Lung (tissue), 12 donors: Measurements from ENCODE around the gene RGPD3. TPM values are rescaled to one million over a fixed set of nuclear protein-coding genes. Genes with fewer than 3 reads are reported as not detected.
"Not testable (repeated sequence)": the region's sequence is repeated elsewhere in the genome, so short reads cannot be mapped to it uniquely, and the experiment has no call there.

Source experiments
- ATAC-seq: fragments of 200-7000 bp; cut with Tn5 transposase; one replicate; pipeline ENCODE4 v1.9.1; 2020; ENCODE audit warnings: moderate number of reproducible peaks; ENCODE audit not compliant: insufficient read depth, low FRiP score
- DNase-seq, 3 donors: peaks; one replicate each; pipeline ENCODE4 v3.0.0-alpha.2; 2013 to 2017
- H3K27ac ChIP-seq, 2 donors: one replicate each; pipeline ENCODE4 v1.5.1; 2013; ENCODE audit warnings: mild to moderate bottlenecking in 2 of 2, moderate library complexity in 2 of 2, control low read depth in 1 of 2, inconsistent platforms in 1 of 2, low read depth in 1 of 2, low read length in 1 of 2
- H3K27me3 ChIP-seq, 3 donors: one replicate each; pipeline ENCODE4 v1.5.1; 2013; ENCODE audit warnings: low read length in 2 of 3; ENCODE audit not compliant: control insufficient read depth in 3 of 3, insufficient read depth in 3 of 3
- H3K36me3 ChIP-seq, 4 donors: one replicate each; pipeline ENCODE4 v1.5.1; 2013; ENCODE audit warnings: low read length in 4 of 4, mild to moderate bottlenecking in 1 of 4, moderate library complexity in 1 of 4; ENCODE audit not compliant: control insufficient read depth in 4 of 4, insufficient read depth in 4 of 4
- H3K4me1 ChIP-seq, 5 donors: one replicate each; pipeline ENCODE4 v1.5.1; 2013; ENCODE audit warnings: low read length in 5 of 5, mild to moderate bottlenecking in 2 of 5, moderate library complexity in 1 of 5; ENCODE audit not compliant: control insufficient read depth in 5 of 5, insufficient read depth in 5 of 5
- H3K4me3 ChIP-seq: one replicate; pipeline ENCODE4 v1.5.1; 2013; ENCODE audit warnings: mild to moderate bottlenecking, control low read depth, moderate library complexity
- H3K9ac ChIP-seq, 2 donors: one replicate each; pipeline ENCODE4 v1.5.1; 2013; ENCODE audit warnings: low read length in 2 of 2, control low read depth in 1 of 2; ENCODE audit not compliant: insufficient read depth in 1 of 2
- H3K9me3 ChIP-seq, 4 donors: one replicate each; pipeline ENCODE4 v1.5.1; 2013; ENCODE audit warnings: low read length in 3 of 4, mild to moderate bottlenecking in 1 of 4, moderate library complexity in 1 of 4; ENCODE audit not compliant: control insufficient read depth in 4 of 4, insufficient read depth in 3 of 4
- CTCF ChIP-seq: IDR thresholded peaks from 2 replicates; pipeline ENCODE4 v1.5.1; 2012; ENCODE audit warnings: mild to moderate bottlenecking; ENCODE audit errors: control extremely low read depth, extremely low read depth
- WGBS, 2 donors: extraction: QIAGEN DNeasy Blood & Tissue Kit; methylation state at CpG; one replicate each; pipeline ENCODE4 v1.1.7; 2013; 5-methylcytosine and 5-hydroxymethylcytosine counted together
- polyA plus RNA-seq, 2 donors: library from polyadenylated mRNA; stranded (reverse); fragments of 200-250 nt; gene quantifications; one replicate each; pipeline ENCODE4 v1.2.1, GENCODE V29; 2013
- total RNA-seq, 2 donors: library from RNA; depleted of rRNA in 1 of 2; stranded (reverse); fragments of >200 nt in 1 of 2; gene quantifications; one replicate each; pipeline ENCODE4 v1.2.1, GENCODE V29; 2014 to 2021
- donor health status: control.
- donor health status: control.
- donor health status: Bipolar disorder and iron deficiency.
- donor health status: healthy.
- donor health status: DM: yes; HTN: yes; CAD: no.

RGPD3 gene
- total and polyA plus RNA-seq, 4 donors, result 0.09 to 0.71 (median 0.17) TPM

GRCh38 chr2:106381867-106382266 is 86.3 kb downstream of the RGPD3 start:
- not testable (repeated sequence) for H3K4me1 ChIP-seq, H3K36me3 ChIP-seq, H3K4me3 ChIP-seq, H3K9me3 ChIP-seq, H3K9ac ChIP-seq, ATAC-seq, H3K27ac ChIP-seq, DNase-seq, H3K27me3 ChIP-seq
- WGBS, 2 donors, result 90 to 93% methylated on average over 4 of the region's 4 CpGs

- not testable (repeated sequence) for H3K9me3 ChIP-seq, H3K4me3 ChIP-seq, ATAC-seq, H3K27me3 ChIP-seq, H3K4me1 ChIP-seq, DNase-seq, H3K9ac ChIP-seq, H3K36me3 ChIP-seq, H3K27ac ChIP-seq
- 71% methylated on average over 3 of the region's 3 CpGs for WGBS, 2 donors
Observed at GRCh38 chr2:106379567-106379966, 88.6 kb downstream of the RGPD3 start.

- H3K36me3 ChIP-seq, DNase-seq, H3K9ac ChIP-seq, H3K4me3 ChIP-seq, ATAC-seq, H3K27ac ChIP-seq, H3K27me3 ChIP-seq, H3K4me1 ChIP-seq, H3K9me3 ChIP-seq: not testable (repeated sequence)
- 44 to 69% methylated on average over 2 of the region's 3 CpGs for WGBS, 2 donors
Observed at GRCh38 chr2:106369182-106369581, 99.0 kb downstream of the RGPD3 start.

- no peak for TF ChIP-seq CTCF
- WGBS, 2 donors, result 85 to 94% methylated on average over 12 of the region's 12 CpGs
- H3K27me3 ChIP-seq, result no peaks in the 10 kb centered on the region
- H3K4me3 ChIP-seq, result no peak overlapping the region
- DNase-seq (peak; percentile 44 to 61 (median 60)), ATAC-seq (no peak)
- no peak overlapping the region for H3K27ac ChIP-seq
- peaks cover 0 to 10% (median 0%) of the 10 kb centered on the region in 5 donors for H3K4me1 ChIP-seq
- no peak overlapping the region for H3K9ac ChIP-seq
- H3K36me3 ChIP-seq, result no peaks in the 10 kb centered on the region
- H3K9me3 ChIP-seq, result no peaks in the 10 kb centered on the region
Observed at GRCh38 chr2:106366204-106366885, 101.9 kb downstream of the RGPD3 start.

GRCh38 chr2:106363791-106364190 is 104.4 kb downstream of the RGPD3 start:
- WGBS, 2 donors, result 82 to 93% methylated on average over 2 of the region's 2 CpGs

More at GRCh38 chr2:106363791-106364190, 104.4 kb downstream of the RGPD3 start:
- ATAC-seq, result no peak
- no peaks in the 10 kb centered on the region for H3K27me3 ChIP-seq
- no peaks in the 10 kb centered on the region for H3K9me3 ChIP-seq
- no peak overlapping the region for H3K9ac ChIP-seq
- peaks cover 0 to 10% (median 0%) of the 10 kb centered on the region in 5 donors for H3K4me1 ChIP-seq
- H3K36me3 ChIP-seq, result no peaks in the 10 kb centered on the region
- no peak for DNase-seq
- no peak for TF ChIP-seq CTCF
- no peak overlapping the region for H3K27ac ChIP-seq
- H3K4me3 ChIP-seq, result no peak overlapping the region
